ENCODE measurements around the gene ASB6.
"Not testable (repeated sequence)": the region's sequence is repeated elsewhere in the genome, so short reads cannot be mapped to it uniquely, and the experiment has no call there.

ASB6 gene

DNA sequence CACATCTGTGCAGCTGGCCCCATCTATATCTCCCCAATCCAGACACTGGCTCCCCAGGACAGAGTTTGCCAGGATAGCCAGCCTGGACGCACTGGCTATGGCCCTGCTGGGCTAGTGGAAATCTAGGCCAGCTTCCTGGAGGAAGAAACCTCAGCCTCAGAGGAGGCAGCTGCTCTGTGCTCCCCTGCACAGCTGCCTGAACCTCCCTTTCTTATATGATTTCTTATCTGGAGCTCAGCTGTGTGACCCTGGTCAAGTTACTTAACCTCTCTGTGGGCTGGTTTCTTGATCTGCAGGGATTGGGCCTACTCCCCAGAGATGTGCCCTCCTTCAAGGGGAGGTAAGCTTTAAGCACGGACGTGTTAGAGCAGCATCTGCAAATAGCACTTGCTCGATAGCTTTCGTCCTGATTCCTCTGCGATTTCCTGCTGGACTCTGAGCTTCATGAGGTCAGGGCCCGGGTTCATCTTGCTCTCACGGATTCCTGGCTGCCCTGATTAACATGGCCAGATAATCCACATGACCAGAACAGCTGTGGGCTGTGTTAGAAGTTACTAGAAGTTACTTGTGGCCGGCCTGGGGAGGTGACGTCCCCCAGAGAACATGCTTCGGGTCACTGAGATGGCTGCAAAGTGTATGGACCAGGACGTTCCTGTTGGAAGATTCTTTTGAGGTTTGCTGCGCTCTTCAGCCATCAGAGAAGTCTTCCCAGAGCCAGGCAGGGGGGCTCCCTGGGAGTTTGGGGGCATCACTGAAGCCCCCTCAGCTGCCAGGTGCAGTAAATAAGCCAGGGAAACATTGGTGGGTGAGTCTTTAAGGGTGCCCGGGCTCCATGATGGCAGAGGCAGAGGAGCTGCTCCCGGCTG is 35.6 kb downstream of the ASB6 start:
- DNase-seq (ENCODE audit: low read depth), result no peak

DNA sequence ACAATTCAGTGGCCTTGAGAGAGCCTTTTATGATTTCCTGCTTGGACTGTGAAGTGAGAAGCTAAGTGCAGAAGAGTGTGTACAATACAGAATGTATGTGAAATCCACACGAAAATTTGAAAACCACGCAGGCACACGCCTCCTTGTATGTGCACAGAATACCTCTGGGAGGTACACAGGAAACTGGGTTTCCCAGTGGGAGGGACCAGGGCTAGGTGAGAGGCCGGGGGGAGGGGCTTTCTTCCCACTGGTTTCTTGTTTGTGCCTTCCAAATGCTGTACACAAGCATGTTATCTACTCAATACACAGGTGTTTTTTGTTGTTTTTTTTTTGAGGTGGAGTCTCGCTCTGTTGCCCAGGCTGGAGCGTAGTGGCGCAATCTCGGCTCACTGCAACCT is 37.2 kb downstream of the ASB6 start:
- DNase-seq (ENCODE audit: low read depth), result no peak

GRCh38 chr9:129604056-129604765 is 37.7 kb downstream of the ASB6 start:
- no peak for DNase-seq (ENCODE audit: low read depth)

GRCh38 chr9:129602598-129603415 is 39.1 kb downstream of the ASB6 start:
- no peak for DNase-seq (ENCODE audit: low read depth)

GRCh38 chr9:129601082-129601674 is 40.8 kb downstream of the ASB6 start:
- DNase-seq (ENCODE audit: low read depth), result no peak

GRCh38 chr9:129598089-129598596 is 43.8 kb downstream of the ASB6 start:
- no peak for DNase-seq (ENCODE audit: low read depth)

- no peak for DNase-seq (ENCODE audit: low read depth)
These were observed 44.4 kb downstream of the ASB6 start for GRCh38 chr9:129597355-129598088.

GRCh38 chr9:129596541-129597331 is 45.2 kb downstream of the ASB6 start:
- DNase-seq (ENCODE audit: low read depth), result no peak

DNA sequence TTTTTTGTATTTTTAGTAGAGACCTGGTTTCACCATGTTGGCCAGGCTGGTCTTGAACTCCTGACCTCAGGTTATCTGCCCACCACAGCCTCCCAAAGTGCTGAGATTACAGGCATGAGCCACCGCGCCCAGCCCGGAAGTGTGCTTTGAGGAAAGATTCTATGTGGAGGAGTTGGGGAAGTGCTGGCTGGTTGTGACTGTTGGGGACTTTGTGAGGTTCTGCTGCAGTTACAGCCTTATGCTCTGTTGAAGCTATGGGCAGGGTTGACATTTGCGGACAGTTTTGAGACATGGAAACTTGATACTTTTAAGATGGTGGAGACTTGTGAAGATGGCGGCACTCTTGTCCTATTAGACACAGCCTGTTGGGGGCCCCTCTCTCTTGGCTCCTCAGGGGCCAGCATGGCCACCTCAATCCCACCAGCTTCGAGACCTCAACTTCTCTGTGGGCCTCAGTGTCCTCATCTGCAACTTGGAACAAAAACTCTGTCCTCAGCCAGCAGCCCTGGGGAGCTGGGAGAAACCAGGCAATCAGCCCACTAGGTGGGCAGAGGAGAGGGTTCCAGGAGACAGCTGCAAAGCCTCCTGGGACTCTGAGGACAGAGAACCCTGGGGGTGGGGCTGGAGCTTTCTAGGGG is 45.9 kb downstream of the ASB6 start:
- no peak for DNase-seq (ENCODE audit: low read depth)

GRCh38 chr9:129595311-129595741 is 46.6 kb downstream of the ASB6 start:
- DNase-seq (ENCODE audit: low read depth), result no peak

DNA sequence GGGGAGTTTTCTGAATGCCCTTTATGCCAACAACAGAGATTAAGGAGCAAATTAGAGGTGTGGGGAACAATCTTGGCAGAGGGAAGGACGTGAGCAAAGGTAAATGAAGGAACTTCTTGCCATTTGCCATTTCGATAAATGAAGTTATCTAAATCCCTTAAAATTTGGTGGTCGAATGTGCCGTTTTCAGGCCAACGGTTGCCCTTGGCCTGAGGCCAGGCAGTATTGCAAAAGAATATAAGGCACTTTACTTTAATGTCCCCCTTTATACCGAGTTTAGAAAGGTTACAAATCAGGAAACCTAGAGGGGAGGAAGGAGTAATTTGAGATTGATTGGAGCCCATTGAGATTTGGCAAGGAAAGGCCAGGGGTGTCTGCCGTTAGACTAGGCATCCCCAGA is 47.3 kb downstream of the ASB6 start:
- no peak for DNase-seq (ENCODE audit: low read depth)

DNA sequence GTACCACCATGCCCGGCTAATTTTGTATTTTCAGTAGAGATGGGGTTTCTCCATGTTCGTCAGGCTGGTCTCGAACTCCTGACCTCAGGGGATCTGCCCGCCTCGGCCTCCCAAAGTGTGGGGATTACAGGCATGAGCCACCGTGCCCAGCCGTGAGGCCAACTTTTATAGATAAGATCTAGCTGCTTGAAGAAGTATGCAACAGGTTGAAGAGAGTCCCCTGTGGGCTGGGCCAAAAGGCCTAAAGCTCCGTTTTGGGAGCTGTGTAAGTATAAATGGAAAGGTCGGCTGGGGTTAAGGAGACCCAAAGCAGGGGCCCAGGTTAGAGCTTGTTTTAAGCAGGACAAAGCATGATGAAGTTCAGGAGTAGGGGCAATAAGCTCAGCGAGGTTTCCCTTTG is 49.2 kb downstream of the ASB6 start:
- not testable (repeated sequence) for DNase-seq (ENCODE audit: low read depth)

DNA sequence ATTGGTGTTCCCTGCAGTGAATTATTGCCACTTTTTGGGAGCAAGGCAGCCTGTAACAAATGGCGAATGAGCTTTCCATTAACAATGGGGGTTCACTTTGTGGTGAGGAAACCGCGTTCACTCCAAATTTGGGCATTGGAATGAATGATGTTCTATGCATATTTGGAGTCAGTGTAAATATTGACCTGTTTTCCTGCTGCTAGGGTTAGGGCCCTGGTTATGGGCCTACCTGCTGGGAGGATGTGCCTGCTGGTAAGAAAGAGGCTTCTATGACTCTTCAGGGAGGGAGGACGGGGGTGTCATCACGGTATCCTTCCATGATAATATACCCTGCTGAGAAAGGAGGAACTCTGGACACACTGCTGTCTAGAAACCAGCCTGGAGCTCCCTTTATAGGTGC is 50.0 kb downstream of the ASB6 start:
- no peak for DNase-seq (ENCODE audit: low read depth)

- DNase-seq (ENCODE audit: low read depth), result no peak
These were observed 51.5 kb downstream of the ASB6 start for GRCh38 chr9:129590466-129590865.

DNA sequence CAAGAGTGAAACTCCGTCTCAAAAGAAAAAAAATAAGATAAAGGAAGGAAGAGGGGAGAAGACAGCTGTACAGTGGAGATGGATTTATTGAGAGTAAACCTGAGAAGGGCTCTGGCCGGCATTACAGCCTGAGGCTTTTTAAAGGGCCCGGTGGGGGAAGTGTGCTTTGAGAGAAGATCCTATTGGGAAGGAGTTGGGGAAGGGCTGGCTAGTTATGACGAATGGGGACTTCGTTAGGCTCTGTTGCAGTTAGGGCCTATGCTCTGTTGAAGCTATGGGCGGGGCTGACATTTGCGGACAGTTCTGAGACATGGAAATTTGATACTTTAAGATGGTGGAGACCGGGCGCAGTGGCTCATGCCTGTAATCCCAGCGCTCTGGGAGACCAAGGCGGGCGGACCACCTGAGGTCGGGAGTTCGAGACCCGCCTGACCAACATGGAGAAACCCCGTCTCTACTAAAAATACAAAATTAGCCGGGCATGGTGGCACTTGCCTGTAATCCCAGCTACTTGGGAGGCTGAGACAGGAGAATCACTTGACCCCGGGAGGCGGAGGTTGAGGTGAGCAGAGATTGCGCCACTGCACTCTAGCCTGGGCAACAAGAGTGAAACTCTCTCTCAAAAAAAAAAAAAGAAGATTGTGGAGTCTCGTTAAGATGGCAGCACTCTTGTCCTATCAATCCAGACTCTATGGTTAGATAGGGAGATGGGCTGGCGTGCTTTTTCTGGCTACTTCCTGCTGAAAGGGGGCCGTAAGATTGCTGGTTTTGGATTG is 54.3 kb downstream of the ASB6 start:
- DNase-seq (ENCODE audit: low read depth), result no peak

- DNase-seq (ENCODE audit: low read depth), result no peak
These were observed 55.3 kb downstream of the ASB6 start for GRCh38 chr9:129586685-129587084.

DNA sequence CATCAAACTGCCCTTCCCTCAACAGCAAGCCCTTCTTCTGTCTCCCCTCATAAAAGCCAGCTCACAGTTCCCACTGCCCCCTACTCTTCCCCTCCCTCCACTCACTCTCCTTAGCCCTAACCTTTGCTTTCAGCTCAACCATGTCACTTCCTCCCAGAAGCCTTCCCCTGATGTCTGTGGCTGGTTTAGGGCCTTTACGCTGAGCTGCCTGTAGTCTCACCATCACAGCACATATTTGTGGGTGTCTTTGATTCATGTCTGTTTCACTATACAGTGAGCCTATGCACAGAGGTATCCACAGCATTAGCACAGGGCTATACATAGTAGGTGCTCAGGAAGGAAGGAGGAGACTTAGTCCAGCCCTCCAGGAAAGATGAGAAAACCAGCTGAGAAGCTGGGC is 55.7 kb downstream of the ASB6 start:
- DNase-seq (ENCODE audit: low read depth), result no peak

DNA sequence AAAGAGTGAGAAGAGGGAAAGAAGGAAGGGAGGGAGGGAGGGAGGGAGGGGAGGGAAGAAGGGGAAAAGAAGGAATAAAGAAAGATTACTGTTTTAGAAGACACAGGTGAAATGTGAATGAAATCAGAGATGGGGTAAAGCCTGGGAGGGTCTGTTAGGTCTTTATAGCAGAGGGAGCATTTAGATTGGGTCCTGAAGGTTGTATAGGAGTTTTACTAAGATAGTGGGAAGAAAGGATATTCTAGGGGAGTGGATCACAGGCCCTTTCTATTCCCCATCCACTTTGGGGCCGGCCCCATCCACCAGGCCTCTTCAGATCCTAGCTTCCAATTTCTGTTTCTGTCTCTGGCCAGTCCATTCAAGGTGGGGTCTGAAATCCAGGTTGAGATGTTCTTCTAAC is 56.6 kb downstream of the ASB6 start:
- no peak for DNase-seq (ENCODE audit: low read depth)
